DMS153 treated with DMSO at 0.1 percent for 48 hours (cell line): ENCODE measurements around the gene TGM4.
"Not testable (repeated sequence)": the region's sequence is repeated elsewhere in the genome, so short reads cannot be mapped to it uniquely, and the experiment has no call there.

Experiments
- DNase-seq: peaks from one replicate; lab custom pipeline; 2025; ENCODE audit not compliant: unreplicated experiment; lab: John Stamatoyannopoulos, UW

TGM4 gene

DNA sequence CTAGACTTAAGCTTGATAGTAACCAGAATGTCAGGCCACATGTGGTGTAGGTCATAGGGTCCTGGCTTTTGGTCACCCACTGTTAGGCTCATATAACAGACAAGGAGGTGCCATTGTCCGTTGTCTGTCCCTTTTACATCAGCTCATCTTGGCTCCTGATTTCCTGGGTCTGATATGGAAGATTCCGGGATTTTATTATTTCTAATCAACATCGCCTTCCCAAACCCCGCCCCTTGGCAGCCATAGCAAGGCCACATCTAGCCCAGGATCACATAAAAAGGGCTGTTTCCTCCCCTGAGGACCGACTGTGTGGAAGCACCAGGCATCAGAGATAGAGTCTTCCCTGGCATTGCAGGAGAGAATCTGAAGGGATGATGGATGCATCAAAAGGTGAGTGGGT lies at the start of gene TGM4:
TSS of gene TGM4 (plus strand) at position 301 of the 400 bp plus-strand sequence. CDS start at position 372, 71 bp downstream.
- DNase-seq = no peak

DNA sequence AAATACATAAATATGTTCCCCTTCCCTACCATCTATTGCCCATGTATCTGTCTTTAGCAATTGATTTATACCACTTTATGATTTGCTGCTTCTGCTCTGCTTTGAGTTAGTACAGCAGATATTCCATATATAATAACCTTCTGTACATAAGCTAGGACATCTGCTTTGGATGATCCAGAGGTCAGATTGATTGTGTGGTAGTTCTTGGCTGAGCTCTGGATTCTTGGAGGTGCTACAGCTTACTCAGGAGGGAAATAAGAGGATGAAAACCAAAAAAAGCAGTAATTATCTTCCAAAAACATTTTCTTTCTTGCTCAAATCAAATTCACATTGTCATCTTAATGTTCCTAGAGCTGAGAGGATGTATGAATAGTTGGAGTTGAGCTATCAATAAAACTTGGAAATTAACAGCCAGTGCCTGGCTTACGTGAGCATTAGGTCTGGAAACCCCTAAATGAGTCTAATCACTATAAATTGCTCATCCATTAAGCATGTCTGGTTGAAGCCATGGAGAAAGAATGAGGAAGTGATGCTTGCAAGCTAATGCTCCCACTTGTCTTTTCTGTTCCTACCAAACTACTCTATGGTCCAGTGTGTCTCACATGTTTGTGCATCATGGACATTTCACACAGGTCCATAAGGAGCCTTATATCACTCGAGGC lies 49.0 kb upstream of the TGM4 start:
- DNase-seq = no peak

DNA sequence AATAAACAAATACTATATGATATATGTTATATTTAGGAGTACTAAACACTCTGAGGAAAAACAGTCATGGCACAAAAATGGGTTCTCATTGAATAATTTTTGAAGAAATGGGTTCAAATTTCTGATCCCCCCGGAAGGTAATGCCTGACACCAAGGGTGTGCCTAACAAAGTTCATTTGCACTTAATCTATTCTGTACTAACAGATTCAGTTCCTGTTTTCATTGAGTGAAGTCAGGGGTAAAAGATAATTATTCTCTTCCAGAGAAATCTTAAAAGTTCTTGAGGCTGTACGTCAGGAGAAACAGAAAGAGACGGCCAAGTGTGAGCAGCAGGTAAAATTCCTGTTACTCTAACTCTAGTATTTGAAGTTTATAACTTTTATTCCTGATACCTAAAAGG lies 47.2 kb upstream of the TGM4 start:
- no peak for DNase-seq

DNA sequence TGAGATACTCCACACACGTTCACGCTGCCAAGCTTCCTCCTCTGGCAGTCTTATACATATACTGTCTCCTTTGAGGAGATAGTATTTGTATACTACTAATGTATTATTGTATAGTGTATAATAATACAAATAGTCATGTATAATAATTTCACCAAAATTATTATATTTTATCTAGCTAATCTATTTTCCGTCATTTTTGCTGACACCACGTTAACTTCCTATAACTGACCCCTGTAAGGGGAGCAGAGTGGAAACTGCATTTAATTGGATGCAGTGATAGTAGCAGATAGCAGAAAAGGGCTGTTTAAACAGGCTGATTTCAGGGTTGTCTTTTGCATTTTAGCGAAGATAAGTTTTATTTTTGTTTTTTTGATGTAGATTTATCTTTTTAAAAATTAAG lies 43.2 kb upstream of the TGM4 start:
- DNase-seq = no peak

DNA sequence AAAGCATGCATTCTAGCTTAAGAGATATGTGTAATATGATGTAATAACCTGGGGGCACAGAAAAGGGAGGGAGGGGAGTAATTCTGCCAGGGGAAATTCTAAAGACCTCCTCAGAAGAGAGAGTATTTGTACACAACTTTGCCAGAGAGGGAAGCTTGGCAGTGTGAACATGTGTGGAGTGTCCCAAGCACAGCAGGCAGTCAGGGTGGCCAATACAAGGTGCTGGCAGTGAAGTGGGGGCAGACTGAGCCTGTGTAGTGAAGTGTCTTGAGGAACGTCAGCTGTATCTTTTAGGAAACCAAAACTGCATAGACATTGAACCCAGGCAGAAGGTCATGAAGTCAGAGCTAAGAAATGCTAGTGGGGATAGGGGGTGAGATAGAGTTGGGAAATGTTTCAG lies 42.4 kb upstream of the TGM4 start:
- DNase-seq = no peak

DNA sequence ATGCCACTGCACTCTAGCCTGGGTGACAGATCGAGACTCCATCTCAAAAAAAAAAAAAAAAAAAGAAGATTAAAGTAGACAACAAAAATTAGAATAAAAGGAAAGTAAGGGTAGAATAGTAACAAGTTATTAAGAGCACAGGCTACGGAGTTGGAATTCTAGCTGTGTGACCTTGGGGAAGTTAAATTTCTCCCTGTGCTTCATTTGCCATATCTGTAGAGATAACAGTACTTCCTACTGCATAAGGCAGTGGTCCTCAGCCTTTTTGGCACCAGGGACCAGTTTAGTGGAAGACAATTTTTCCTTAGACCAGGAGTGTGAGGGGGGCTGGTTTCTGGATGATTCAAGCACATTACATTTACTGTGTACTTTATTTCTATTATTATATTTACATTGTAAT lies 41.4 kb upstream of the TGM4 start:
- no peak for DNase-seq

DNA sequence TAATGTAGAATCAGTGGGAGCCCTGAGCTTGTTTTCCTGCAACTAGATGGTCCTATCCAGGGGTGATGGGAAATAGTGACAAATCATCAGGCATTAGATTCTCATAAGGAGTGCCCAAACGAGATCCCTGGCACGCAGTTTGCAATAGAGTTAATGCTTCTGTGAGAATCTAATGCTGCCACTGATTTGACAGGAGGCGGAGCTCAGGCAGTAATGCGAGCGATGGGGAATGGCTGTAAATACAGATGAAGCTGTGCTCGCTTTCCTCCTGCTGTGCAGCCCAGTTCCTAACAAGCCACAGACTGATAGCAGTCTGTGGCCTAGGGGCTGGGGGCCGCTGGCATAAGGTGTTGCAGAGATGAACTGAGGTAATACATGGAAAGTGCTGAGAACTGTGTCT lies 41.0 kb upstream of the TGM4 start:
- no peak for DNase-seq

DNA sequence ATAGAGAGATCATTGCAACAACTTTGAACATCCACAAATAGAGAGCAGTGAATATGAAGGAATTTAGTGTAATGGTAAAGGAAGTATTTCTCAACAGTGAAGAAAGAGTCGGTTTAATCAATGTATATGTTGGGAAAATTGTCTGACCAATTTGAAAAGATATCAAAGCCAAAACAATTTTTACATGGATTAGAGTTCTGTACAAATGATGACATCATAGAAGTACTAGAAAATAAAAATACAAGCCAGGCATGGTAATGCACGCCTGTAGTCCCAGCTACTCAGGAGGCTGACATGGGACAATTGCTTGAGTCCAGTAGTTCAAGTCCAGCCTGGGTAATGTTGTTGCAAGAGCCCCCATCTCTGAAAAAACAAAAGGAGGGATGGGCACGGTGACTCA lies 38.7 kb upstream of the TGM4 start:
- DNase-seq = no peak

DNA sequence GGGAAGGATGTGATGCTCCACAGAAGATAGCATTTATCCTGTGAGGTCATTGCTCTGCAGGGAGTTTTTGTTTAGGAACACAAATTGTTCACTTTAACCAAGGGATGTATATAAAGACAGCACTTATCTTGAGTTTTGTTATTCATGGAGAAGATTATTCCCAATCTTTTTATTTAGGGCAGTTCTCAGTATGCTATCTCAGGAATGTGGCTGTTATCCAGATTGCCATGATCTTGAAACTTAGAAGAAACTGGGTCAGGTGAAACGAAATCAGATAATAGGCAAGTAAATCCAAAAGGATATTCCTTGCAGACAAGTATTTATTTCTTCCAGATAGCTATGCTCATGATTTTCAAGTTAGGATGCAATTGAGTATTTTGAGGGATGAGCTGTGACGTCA lies 32.0 kb upstream of the TGM4 start:
- DNase-seq = no peak

DNA sequence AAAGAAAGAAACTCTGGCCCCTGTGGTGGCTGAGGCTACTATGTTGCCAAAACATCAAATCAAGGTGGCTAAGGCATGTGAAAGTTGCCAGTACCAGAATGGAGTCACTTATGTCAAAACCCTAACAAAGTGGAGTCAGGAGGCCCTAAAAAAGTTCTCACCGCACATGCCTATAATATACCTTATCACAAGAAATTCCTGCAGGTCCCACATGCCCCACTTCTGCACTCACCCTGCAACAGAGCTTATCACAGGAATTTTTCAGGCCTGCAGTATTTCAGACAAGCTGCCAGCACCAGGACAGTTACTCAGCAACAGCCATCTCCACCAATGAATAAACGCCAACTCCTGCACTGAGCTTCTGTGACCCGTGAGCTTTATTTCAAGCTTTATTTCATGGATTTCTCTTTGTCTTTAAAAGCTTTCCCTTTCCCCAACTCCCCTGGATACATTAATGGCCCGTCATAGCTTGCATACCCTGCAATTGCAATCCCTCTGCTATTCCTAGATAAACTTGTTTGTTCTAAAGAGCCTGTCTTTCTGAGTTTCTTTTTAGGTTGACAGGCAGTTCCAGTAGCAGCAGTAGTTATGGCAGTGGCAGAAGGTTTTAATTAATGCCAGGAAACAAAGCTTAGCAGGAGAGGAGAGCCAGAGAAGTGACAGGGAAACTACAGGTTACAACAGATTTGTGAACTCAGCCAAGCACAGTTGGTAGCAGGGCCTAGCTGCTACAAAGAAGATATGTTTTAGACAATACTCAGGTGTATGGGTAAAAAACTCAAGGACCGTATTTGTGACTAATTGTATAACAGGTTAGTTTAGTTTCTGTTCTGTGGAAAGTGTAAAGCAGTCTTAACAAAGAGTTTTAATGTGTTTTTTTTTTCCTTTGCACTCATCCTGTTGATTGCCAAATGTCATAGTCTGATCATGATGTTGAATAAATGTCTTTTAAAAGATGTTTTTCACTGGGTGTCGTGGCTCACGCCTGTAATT lies 28.6 kb upstream of the TGM4 start:
- DNase-seq = no peak

DNA sequence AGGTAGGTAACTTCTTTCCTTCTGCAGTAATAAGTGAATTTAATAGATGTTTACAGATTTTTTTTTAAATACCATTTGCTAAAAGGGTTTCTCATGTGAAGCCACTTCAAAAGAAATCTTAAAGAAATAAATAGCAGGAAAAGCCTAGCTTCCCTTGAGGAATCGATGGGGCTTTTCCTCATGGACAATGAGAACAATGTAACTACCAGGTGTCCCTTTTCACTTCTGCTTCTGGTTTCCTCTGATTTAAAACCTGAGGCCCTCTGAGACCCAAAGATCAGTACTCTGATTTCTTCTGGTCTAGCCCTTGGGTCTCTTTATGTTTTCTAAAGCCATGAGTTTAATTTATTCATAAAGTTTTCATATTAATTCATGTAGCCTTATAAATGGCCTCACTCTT lies 25.8 kb upstream of the TGM4 start:
- no peak for DNase-seq

DNA sequence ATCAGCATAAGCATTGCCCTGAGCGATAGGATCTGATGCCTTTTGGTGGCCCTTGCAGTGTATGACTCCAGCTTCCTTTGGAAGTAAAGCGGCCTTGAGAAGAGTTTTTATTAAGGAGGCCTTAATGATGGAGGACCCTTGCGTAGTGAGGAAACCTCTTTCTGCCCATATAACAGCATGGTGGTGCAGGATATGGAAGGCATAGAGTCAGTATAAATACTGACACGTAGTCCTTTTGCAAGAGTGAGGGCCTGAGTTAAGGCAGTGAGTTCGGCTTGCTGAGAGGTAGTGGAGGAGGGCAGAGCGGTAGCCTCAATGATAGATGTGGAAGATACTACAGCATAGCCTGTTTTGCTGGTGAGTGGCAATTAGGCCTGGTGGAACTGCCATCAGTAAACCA lies 17.7 kb upstream of the TGM4 start:
- DNase-seq = not testable (repeated sequence)

DNA sequence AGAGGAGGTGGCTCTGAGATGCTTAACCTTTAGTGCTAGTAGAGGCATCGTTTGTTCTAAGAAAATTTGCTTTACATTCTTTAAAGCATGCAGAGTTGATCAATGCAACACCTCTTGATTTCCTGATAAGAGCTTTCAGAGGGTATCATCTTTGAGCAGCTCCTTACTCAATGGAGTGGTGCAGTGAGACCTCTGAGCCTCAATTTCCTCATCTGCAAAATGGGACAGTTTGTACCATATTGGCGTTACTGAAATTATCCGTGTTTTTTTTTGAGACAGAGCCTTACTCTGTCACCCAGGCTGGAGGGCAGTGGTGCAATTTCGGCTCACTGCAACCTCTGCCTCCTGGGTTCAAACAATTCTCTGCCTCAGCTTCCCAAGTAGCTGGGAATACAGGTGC lies 14.3 kb upstream of the TGM4 start:
- DNase-seq = no peak

DNA sequence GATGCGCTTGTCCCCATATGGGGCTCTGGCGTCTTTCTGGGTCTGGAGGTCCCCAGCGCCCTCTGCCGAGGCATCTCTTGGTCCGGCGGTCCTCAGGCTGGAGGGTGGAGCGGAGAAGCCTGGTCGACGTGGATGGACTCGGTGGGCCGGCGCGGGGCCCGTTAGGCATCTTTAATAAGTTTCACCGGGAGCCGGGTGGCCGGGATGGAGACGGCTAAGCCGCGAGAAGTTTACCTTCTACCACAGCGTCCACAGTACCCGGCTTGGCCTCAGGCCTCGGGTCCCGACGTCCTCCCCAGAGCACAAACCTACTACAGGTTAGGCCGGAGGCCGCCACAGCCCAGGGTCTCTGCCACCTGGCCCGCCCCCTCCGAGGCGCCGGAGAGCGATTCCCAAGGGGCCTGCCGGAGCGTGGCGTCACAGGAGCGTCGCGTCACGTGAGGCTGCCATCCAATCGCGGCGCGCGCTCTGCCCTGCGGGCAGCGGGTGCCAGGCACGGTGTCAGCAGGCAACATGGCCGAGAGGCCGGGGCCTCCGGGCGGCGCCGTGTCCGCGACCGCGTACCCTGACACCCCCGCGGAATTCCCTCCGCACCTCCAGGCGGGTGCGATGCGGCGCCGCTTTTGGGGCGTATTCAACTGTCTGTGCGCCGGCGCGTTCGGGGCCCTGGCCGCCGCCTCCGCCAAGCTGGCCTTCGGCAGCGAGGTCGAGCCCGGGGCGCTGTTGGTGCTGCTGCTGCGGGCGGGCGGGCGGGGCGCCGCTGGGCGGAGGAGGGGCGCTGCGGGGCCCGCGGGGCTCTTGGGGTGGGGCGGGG lies 12.8 kb upstream of the TGM4 start, which contains the start of gene TMEM42:
TSS of gene TMEM42 (plus strand) at position 501 of the 814 bp plus-strand sequence. CDS start at position 514, 13 bp downstream.
- peak; percentile 64 for DNase-seq

DNA sequence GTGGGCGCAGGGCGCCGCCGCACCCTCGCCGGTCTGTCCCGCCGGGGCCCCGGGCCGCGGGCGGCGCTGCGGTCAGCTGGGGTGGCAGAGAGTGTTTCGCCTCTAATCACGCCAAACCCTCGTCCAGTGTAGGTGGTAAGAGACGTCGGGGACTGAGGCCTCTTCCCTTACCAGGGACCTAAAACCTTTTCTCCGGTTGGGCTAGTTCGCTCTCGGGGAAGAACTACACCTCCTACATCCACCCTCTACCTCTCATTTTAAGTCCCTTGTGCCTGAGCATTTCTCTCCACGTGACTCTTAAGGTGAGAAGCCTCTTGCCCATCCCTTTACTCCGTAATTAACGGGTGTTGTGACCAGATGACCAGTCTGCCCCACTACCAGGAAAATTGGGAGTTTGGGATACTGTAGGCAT lies 12.2 kb upstream of the TGM4 start:
- DNase-seq = no peak

DNA sequence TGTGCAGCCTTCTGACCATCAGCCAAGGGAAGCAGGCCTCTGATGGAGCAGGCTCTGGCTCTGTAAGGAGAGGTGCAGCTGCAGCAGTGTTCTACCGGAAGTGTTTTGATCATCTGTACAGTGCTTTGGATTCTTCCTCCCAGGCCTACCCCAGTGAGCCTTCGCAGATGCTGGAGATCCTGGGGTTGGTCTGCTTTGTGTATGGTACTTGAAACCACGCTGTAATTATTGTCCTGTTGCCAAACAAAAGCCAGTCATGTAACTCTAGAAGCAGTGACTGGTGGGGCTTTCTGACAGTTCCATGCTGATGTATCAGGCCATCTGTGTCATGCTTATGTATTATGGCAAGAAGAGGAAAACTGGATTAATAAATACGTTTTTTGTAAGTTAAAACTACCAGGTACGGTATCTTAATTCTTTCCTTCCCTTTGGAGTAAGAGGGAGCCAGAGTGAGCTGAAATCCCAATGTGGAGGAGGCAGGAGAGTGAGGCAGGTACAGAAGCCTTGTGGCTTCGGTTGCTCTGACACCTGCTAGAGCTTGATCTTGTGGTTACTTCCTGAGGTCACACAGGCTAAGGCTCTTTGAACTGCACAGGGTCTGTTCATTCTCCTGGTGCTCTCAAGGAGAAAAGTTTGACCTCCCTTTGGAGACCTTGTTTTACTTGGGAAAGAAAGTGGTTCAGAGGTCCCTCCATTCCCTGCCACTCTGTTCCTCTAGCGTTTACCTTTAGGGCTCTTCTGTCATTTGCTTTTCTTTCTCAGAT lies 9.0 kb upstream of the TGM4 start:
- DNase-seq = peak; percentile 21

DNA sequence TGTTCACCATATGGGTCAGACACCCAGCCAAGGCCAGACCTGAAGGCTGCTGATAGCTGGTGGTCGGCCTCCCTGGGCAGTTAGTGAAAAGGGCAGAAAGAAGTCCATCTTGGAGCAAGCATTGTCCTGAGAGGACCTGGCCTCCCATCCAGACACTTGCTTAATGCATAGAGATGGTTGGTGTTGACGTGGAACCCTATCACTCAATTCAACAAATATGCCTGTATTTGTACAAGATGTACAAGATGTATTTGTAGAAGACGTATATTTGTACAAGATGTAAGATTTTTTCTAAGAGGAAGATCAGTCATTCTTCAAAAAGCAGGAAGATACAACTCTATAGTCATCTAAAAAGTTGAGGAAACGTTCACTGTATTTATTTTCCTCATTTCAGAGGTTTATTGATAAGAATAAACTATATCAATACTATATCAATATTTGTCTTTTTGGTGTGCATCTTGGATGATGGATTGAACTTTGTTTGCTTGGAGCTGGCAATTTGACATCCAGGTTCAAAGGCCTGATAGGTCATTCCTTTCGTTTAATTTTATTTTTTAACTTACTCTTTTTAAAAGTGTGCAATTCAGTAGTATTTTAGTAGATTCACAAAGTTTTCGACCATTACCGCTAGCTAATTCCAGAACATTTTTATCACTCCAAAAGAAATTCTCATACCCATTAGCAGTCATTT lies 6.8 kb upstream of the TGM4 start:
- DNase-seq = no peak

DNA sequence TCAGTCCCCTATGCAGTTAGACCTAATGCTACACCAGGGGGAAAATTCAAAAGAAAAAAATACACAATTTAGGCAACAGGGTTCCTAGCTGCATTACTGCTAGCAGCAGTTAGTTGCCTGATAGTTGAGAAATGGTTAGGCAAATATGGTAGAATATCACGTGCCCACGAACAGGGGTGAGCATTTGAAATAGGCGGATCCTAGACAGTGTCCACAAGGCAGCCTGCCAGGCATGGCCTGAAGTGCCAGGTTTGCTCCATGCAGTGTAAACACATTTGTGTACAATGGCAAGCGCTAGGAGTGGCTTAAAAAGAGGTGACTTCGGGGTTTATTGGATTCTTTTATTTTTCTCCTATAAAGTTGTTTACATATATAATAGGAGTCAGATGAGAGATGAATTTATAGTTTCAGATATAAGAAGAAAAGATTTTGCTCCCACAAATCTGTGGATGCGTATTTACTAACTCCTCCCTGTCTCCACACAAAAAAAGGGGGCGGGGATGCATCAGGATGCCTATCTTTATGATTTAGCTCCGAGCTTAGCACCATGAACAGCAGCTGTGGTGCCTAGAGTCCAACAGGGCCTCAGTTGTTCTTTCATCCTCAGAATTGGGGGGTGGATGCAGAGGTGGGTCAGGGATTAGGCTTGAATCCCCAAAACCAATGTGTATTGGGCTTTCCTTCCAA lies 3.9 kb upstream of the TGM4 start:
- peak; percentile 41 for DNase-seq

DNA sequence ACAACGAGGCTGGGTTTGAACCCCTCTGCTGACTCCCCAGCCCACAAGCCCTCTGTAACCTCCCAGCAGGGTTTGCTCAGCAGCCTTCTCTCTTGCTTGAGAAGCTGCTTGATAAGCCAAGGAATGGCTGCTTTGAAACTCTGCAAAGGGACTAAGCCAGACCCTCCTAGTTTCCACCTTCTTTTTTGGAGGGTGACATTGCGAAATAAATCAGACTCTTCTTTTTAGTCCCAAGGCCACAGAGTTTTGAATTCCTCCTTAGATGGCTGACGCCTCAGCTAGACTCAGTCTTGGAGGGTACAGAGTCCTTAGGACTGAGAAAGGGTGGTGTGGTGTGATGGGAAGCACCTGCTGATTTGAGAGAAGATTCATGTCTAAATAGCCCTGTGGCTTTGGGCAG lies 1.2 kb downstream of the TGM4 start:
- DNase-seq = no peak
